ENCODE results near the gene RBM7. TPM values are rescaled to one million over a fixed set of nuclear protein-coding genes. Genes with fewer than 3 reads are reported as not detected.
A peak's percentile ranks its signal among the peaks of the same experiment; 100 is the strongest.

Gene RBM7
- total and polyA plus RNA-seq, 2 of the 8 experiments (the other 6 are each of a cell fraction or from before 2014, with no cell fraction given), result 18.0 to 45.7 TPM

DNA sequence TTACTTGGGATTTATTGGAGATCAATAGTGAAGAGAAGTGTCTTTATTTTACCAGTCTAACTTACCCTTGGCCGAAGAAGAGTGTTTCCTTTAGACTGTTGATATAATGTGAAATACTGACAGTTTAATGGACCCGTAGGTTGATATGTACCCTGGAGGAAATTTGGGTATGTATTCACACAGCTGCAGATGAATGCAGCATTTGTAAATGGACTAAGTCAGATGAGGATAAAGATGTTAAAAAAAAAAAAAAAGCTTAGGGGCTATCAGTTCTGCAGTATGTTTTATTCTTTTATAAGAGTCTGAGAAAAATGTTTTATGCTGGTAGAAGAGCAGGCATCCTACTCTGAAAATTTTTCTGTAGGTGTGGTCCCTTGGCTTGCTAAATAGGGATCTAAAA lies 41.5 kb downstream of the RBM7 start:
- FAIRE-seq, result no peak
- Histone ChIP-seq H3K79me2 (ENCODE audit: control insufficient read depth in 1 of 2, insufficient read depth in 2 of 2, low read length in 2 of 2) (peaks cover 19 to 74% of the 10 kb centered on the region in 2 experiments; a peak in 3 of 4 replicates), H3K4me3 (ENCODE audit: extremely low read depth in 1 of 4, insufficient read depth in 2 of 4, low read depth in 3 of 4, low read length in 4 of 4) (peak overlapping the region in 1 of 4 experiments; percentile 95; a peak in 1 of 8 replicates)

More for the DNA sequence above, 41.5 kb downstream of the RBM7 start:
- Histone ChIP-seq H3K4me2 (ENCODE audit: insufficient read depth in 1 of 2, low read depth in 2 of 2, low read length in 2 of 2) (no peak overlapping the region; a peak in 1 of 4 replicates), H2AK5ac (ENCODE audit: low read depth, low read length) (no peak overlapping the region), H3K4ac (replicated peaks; ENCODE audit: insufficient read length, low read depth, low read length) (no peak overlapping the region), H4K20me1 (replicated peaks in 1 of 2; ENCODE audit: control insufficient read depth in 1 of 2, insufficient read depth in 2 of 2, low read length in 2 of 2) (peaks cover 2 to 4% of the 10 kb centered on the region in 2 experiments), H2BK12ac (ENCODE audit: low read depth, low read length) (no peak overlapping the region), H4K5ac (ENCODE audit: insufficient read length, low read depth, low read length) (no peak overlapping the region), H3K14ac (ENCODE audit: insufficient read length) (no peak overlapping the region), H3K27me3 (replicated peaks in 1 of 4; ENCODE audit: control insufficient read depth in 3 of 4, extremely low read depth in 1 of 4, insufficient read depth in 3 of 4, low read length in 3 of 4) (no peaks in the 10 kb centered on the region), H2BK20ac (ENCODE audit: low read length) (no peak overlapping the region), H3K9ac (replicated peaks in 1 of 4; ENCODE audit: extremely low read depth in 1 of 4, low read depth in 3 of 4, low read length in 3 of 4) (no peak overlapping the region), H4K8ac (ENCODE audit: extremely low read depth, insufficient read depth, low read length) (no peak overlapping the region), H3K23ac (ENCODE audit: insufficient read length) (no peak overlapping the region), H4K91ac (replicated peaks; ENCODE audit: insufficient read length, low read length) (no peak overlapping the region), H3K79me1 (ENCODE audit: low read depth, low read length) (no peaks in the 10 kb centered on the region; the same call in 1 of the 2 replicates), H2BK5ac (ENCODE audit: low read depth, low read length) (no peak overlapping the region), H2BK120ac (replicated peaks; ENCODE audit: low read depth, low read length) (no peak overlapping the region), H3K9me3 (ENCODE audit: insufficient read depth in 2 of 2, low read depth in 1 of 2, low read length in 1 of 2) (no peaks in the 10 kb centered on the region), H3K27ac (ENCODE audit: low read depth, low read length) (no peak overlapping the region), H3K56ac (replicated peaks; ENCODE audit: insufficient read length, low read depth, low read length) (no peak overlapping the region), H3K36me3 (ENCODE audit: control insufficient read depth in 2 of 4, insufficient read depth in 4 of 4, low read length in 3 of 4) (peaks cover 0 to 24% (median 7%) of the 10 kb centered on the region in 4 experiments; a peak in 6 of 8 replicates), H3K18ac (ENCODE audit: extremely low read depth, low read length) (no peak overlapping the region), H3K4me1 (replicated peaks in 1 of 4; ENCODE audit: control insufficient read depth in 3 of 4, insufficient read depth in 4 of 4, low read length in 3 of 4) (peaks cover 2 to 12% (median 7%) of the 10 kb centered on the region in 4 experiments; a peak in 6 of 7 replicates), H2AFZ (ENCODE audit: low read length) (no peak overlapping the region), H3K23me2 (ENCODE audit: low read depth, low read length) (no peaks in the 10 kb centered on the region; the same call in 1 of the 2 replicates), H2BK15ac (ENCODE audit: low read length) (no peak overlapping the region)
- no peak for DNase-seq (ENCODE audit: low read depth in 1 of 2, low spot score in 2 of 2)
- WGBS, 2 experiments (ENCODE audit: extremely low coverage in 1 of 2, insufficient coverage in 1 of 2, insufficient read length in 1 of 2, insufficient replicate concordance in 2 of 2, low coverage in 1 of 2, low lambda C conversion rate in 2 of 2, missing lambda C conversion rate in 1 of 2), result 85% methylated on average over 2 of the region's 2 CpGs; no CpG with 5 or more reads in 1 of the 2 experiments
- TF ChIP-seq EGR1 (IDR thresholded peaks at IDR 0.05; ENCODE audit: borderline replicate concordance, low read depth, low read length), result no peak
- TF ChIP-seq, protein P1, sequence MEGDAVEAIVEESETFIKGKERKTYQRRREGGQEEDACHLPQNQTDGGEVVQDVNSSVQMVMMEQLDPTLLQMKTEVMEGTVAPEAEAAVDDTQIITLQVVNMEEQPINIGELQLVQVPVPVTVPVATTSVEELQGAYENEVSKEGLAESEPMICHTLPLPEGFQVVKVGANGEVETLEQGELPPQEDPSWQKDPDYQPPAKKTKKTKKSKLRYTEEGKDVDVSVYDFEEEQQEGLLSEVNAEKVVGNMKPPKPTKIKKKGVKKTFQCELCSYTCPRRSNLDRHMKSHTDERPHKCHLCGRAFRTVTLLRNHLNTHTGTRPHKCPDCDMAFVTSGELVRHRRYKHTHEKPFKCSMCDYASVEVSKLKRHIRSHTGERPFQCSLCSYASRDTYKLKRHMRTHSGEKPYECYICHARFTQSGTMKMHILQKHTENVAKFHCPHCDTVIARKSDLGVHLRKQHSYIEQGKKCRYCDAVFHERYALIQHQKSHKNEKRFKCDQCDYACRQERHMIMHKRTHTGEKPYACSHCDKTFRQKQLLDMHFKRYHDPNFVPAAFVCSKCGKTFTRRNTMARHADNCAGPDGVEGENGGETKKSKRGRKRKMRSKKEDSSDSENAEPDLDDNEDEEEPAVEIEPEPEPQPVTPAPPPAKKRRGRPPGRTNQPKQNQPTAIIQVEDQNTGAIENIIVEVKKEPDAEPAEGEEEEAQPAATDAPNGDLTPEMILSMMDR (IDR thresholded peaks at IDR 0.05; ENCODE audit: control extremely low read depth in 1 of 3, insufficient read depth in 1 of 3, low read depth in 1 of 3, low read length in 3 of 3), result no peak
- TF ChIP-seq, protein P2, sequence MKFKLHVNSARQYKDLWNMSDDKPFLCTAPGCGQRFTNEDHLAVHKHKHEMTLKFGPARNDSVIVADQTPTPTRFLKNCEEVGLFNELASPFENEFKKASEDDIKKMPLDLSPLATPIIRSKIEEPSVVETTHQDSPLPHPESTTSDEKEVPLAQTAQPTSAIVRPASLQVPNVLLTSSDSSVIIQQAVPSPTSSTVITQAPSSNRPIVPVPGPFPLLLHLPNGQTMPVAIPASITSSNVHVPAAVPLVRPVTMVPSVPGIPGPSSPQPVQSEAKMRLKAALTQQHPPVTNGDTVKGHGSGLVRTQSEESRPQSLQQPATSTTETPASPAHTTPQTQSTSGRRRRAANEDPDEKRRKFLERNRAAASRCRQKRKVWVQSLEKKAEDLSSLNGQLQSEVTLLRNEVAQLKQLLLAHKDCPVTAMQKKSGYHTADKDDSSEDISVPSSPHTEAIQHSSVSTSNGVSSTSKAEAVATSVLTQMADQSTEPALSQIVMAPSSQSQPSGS (IDR thresholded peaks at IDR 0.05; ENCODE audit: low read length), result no peak
- no peak for TF ChIP-seq KDM1A (IDR thresholded peaks at IDR 0.05; ENCODE audit: borderline replicate concordance, low read length)
- no peak for TF ChIP-seq NRF1 (IDR thresholded peaks at IDR 0.05; ENCODE audit: low read depth, low read length)
- POLR2A ChIA-PET (ENCODE audit: partially characterized antibody), result no interaction called here
- CTCF ChIA-PET (ENCODE audit: partially characterized antibody), result no interaction called here
